PC-9 (cell line): ENCODE measurements around the gene MSH2. TPM values are rescaled to one million over a fixed set of nuclear protein-coding genes. Genes with fewer than 3 reads are reported as not detected.

Experiments used
- BruUV-seq: library from RNA; stranded (reverse); fragments of 400-500 nt; replicated peaks from 2 replicates; lab custom pipeline; 2021; lab: Mats Ljungman, UMichigan
- CTCF ChIA-PET: fragments of 300-600 bp; sonication (Branson Sonifier 250); formaldehyde crosslinking; loops from one replicate; lab custom pipeline; 2022; ENCODE audit warnings: antibody characterized with exemption; lab: Charles Lee
- POLR2A ChIA-PET: fragments of 300-600 bp; sonication (Branson Sonifier 250); formaldehyde crosslinking; loops from one replicate; lab custom pipeline; 2022; ENCODE audit warnings: antibody characterized with exemption; ENCODE audit not compliant: unreplicated experiment; lab: Charles Lee
- DNase-seq, 2 experiments: peaks; one replicate each; pipeline versions ENCODE4 v3.0.0 to v3.0.0-alpha.2; 2015 to 2022; ENCODE audit warnings: mixed read lengths in 1 of 2
- H2AFZ ChIP-seq: fragments of 200-600 bp; sonication (generic); 2 replicates; pipeline ENCODE4 v1.8.1; 2017; ENCODE audit warnings: antibody characterized with exemption
- H3F3A ChIP-seq: fragments of 200-600 bp; sonication (generic); 2 replicates; pipeline ENCODE4 v1.8.1; 2017; ENCODE audit warnings: antibody characterized with exemption, mild to moderate bottlenecking, low read depth; ENCODE audit not compliant: insufficient read depth
- H3K27ac ChIP-seq: fragments of 200-600 bp; sonication (generic); 2 replicates; pipeline ENCODE4 v1.6.1; 2016; ENCODE audit warnings: mixed run types
- H3K27me3 ChIP-seq: fragments of 200-600 bp; sonication (generic); 2 replicates; pipeline ENCODE4 v1.6.1; 2016; ENCODE audit warnings: low read depth, mixed run types; ENCODE audit not compliant: insufficient read depth
- H3K36me3 ChIP-seq: fragments of 200-600 bp; sonication (generic); 2 replicates; pipeline ENCODE4 v1.6.1; 2016; ENCODE audit warnings: low read depth, mixed run types
- H3K4me1 ChIP-seq: fragments of 200-600 bp; sonication (generic); replicated peaks from 2 replicates; pipeline ENCODE4 v1.6.1; 2016; ENCODE audit warnings: mixed run types; ENCODE audit not compliant: insufficient read depth
- H3K4me2 ChIP-seq: fragments of 200-600 bp; sonication (generic); 2 replicates; pipeline ENCODE4 v1.6.1; 2017; ENCODE audit warnings: mixed run types
- H3K4me3 ChIP-seq: fragments of 200-600 bp; sonication (generic); 2 replicates; pipeline ENCODE4 v1.6.1; 2016; ENCODE audit warnings: mixed run types
- H3K79me2 ChIP-seq: fragments of 200-600 bp; sonication (generic); 2 replicates; pipeline ENCODE4 v1.6.1; 2017; ENCODE audit warnings: low read depth, mixed run types
- H3K9me2 ChIP-seq: fragments of 200-600 bp; sonication (generic); 2 replicates; pipeline ENCODE4 v1.8.1; 2017; ENCODE audit warnings: mild to moderate bottlenecking; ENCODE audit not compliant: insufficient read depth
- H3K9me3 ChIP-seq: fragments of 200-600 bp; sonication (generic); 2 replicates; pipeline ENCODE4 v1.8.1; 2016; ENCODE audit warnings: low read depth; ENCODE audit not compliant: insufficient read depth
- H4K20me1 ChIP-seq: fragments of 200-600 bp; sonication (generic); 2 replicates; pipeline ENCODE4 v1.8.1; 2017; ENCODE audit not compliant: insufficient read depth
- EZH2 ChIP-seq: fragments of 200-600 bp; sonication (generic); IDR thresholded peaks from 2 replicates; pipeline ENCODE4 v1.8.0; 2017; ENCODE audit warnings: antibody characterized with exemption, low read depth
- intact Hi-C: fragments of 100-400 bp; cut with micrococcal nuclease; formaldehyde crosslinking; loops from one replicate; pipeline ENCODE4 v1.10.0; 2022; ENCODE audit not compliant: unreplicated experiment
- total RNA-seq: library from RNA; stranded (reverse); gene quantifications from 2 replicates; pipeline ENCODE4 v1.2.3, GENCODE V29; 2021
- TF ChIP-seq, protein P1 (sequence below): fragments of 200-600 bp; sonication (generic); conservative IDR thresholded peaks from 2 replicates; pipeline ENCODE4 v1.6.1; 2017; ENCODE audit warnings: mixed run types, antibody characterized with exemption, mild to moderate bottlenecking, moderate library complexity

Gene MSH2
- total RNA-seq, 1 experiment from 2014 or later: 54.2 TPM

- peaks cover 20% of the 10 kb centered on the region; the same call in 1 of the 2 replicates for H3K36me3 ChIP-seq
- DNase-seq: no peak
- no peaks in the 10 kb centered on the region for H3K9me3 ChIP-seq
- H3K79me2 ChIP-seq: no peaks in the 10 kb centered on the region
- H2AFZ ChIP-seq: no peak overlapping the region
- BruUV-seq: no TSS peak
- no peaks in the 10 kb centered on the region for H3K9me2 ChIP-seq
- TF ChIP-seq EZH2: no peak
- TF ChIP-seq, protein P1, sequence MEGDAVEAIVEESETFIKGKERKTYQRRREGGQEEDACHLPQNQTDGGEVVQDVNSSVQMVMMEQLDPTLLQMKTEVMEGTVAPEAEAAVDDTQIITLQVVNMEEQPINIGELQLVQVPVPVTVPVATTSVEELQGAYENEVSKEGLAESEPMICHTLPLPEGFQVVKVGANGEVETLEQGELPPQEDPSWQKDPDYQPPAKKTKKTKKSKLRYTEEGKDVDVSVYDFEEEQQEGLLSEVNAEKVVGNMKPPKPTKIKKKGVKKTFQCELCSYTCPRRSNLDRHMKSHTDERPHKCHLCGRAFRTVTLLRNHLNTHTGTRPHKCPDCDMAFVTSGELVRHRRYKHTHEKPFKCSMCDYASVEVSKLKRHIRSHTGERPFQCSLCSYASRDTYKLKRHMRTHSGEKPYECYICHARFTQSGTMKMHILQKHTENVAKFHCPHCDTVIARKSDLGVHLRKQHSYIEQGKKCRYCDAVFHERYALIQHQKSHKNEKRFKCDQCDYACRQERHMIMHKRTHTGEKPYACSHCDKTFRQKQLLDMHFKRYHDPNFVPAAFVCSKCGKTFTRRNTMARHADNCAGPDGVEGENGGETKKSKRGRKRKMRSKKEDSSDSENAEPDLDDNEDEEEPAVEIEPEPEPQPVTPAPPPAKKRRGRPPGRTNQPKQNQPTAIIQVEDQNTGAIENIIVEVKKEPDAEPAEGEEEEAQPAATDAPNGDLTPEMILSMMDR: no peak
- H4K20me1 ChIP-seq: peaks cover 5% of the 10 kb centered on the region; the same call in 1 of the 2 replicates
- H3K4me2 ChIP-seq: no peak overlapping the region
- ChIA-PET POLR2A (no interaction called here), CTCF (interaction anchor here (0.6 to 2.1 kb wide), 3 partner anchors 42 to 345 kb away, joined by 3 to 21 read pairs (median 5); partner anchors contain the start of gene MSH6)
- no peaks in the 10 kb centered on the region for H3K27me3 ChIP-seq
- H3F3A ChIP-seq: peaks cover 23% of the 10 kb centered on the region
- H3K4me3 ChIP-seq: no peak overlapping the region
- no peak overlapping the region for H3K27ac ChIP-seq
- no peaks in the 10 kb centered on the region for H3K4me1 ChIP-seq
- intact Hi-C loops: loop anchor here (5.0 kb wide), 1 partner anchor 669 kb away; no protein-coding TSS in a partner anchor
These were observed 35.1 kb downstream of the MSH2 start for GRCh38 chr2:47438106-47438505.

GRCh38 chr2:47438783-47439182 lies 35.8 kb downstream of the MSH2 start:
- H3K9me3 ChIP-seq: no peaks in the 10 kb centered on the region
- no TSS peak for BruUV-seq
- no peaks in the 10 kb centered on the region for H3K27me3 ChIP-seq
- H4K20me1 ChIP-seq: peaks cover 5% of the 10 kb centered on the region; the same call in 1 of the 2 replicates
- no peak overlapping the region for H3K4me3 ChIP-seq
- H2AFZ ChIP-seq: no peak overlapping the region
- DNase-seq: no peak
- H3K27ac ChIP-seq: no peak overlapping the region
- TF ChIP-seq, protein P1: no peak
- TF ChIP-seq EZH2: no peak
- POLR2A ChIA-PET: no interaction called here
- no peaks in the 10 kb centered on the region for H3K9me2 ChIP-seq
- no peak overlapping the region for H3K4me2 ChIP-seq
- H3K4me1 ChIP-seq: no peaks in the 10 kb centered on the region
- CTCF ChIA-PET: no interaction called here
- intact Hi-C loops: loop anchor here (5.0 kb wide), 1 partner anchor 669 kb away; no protein-coding TSS in a partner anchor
- peaks cover 20% of the 10 kb centered on the region; the same call in 1 of the 2 replicates for H3K36me3 ChIP-seq
- H3F3A ChIP-seq: peaks cover 28% of the 10 kb centered on the region
- no peaks in the 10 kb centered on the region for H3K79me2 ChIP-seq

DNA sequence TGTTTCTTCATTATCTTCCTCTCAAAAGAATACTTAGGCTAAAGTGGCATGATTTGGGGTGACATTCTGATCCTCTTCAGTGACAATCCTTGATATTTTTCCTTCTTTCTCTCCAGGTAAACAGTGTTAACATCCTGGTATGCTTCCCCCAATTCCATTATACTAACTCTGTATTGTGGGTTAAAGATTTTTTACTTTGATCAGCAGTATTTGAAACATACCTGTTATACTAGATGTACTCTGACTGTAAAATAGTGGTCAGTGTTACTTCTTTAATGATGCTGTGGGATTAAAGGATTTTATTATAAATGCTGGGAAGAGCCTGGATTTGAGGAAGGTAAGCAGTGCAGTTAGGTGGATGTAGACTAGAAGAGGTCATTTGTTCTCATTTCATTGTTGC lies 48.8 kb downstream of the MSH2 start:
- H3K9me2 ChIP-seq: no peaks in the 10 kb centered on the region
- no peaks in the 10 kb centered on the region for H3K9me3 ChIP-seq
- no peak overlapping the region for H3K4me3 ChIP-seq
- H3K27ac ChIP-seq: no peak overlapping the region
- TF ChIP-seq, protein P1: no peak
- no peak for TF ChIP-seq EZH2
- peaks cover 12% of the 10 kb centered on the region; the same call in 1 of the 2 replicates for H3K36me3 ChIP-seq
- no TSS peak for BruUV-seq
- no peak for DNase-seq
- POLR2A ChIA-PET: no interaction called here
- intact Hi-C loops: no loop called here
- H4K20me1 ChIP-seq: no peaks in the 10 kb centered on the region
- no peak overlapping the region for H2AFZ ChIP-seq
- no peaks in the 10 kb centered on the region for H3K79me2 ChIP-seq
- no peak overlapping the region for H3K4me2 ChIP-seq
- CTCF ChIA-PET: no interaction called here
- H3F3A ChIP-seq: peaks cover 13% of the 10 kb centered on the region
- H3K27me3 ChIP-seq: no peaks in the 10 kb centered on the region
- H3K4me1 ChIP-seq: no peaks in the 10 kb centered on the region
